DND-41 (cell line): ENCODE results near the gene HDAC11.

ENCODE experiments used
- ATAC-seq: fragments of 200-7000 bp; cut with Tn5 transposase; 3 replicates; pipeline ENCODE4 v1.9.1; 2021; ENCODE audit warnings: low read depth; ENCODE audit not compliant: insufficient read depth
- DNase-seq: peaks from one replicate; pipeline ENCODE4 v3.0.0-alpha.2; 2020
- H2AFZ ChIP-seq: 2 replicates; pipeline ENCODE4 v1.6.0; 2012; ENCODE audit warnings: low read depth, low read length
- H3K27ac ChIP-seq: 2 replicates; pipeline ENCODE4 v1.5.1; 2012; ENCODE audit warnings: low read length, inconsistent platforms
- H3K27me3 ChIP-seq: fragments of 200-600 bp; sonication (generic); 2 replicates; pipeline ENCODE4 v1.6.0; 2012; ENCODE audit warnings: low read length, mild to moderate bottlenecking, inconsistent platforms; ENCODE audit not compliant: insufficient read depth, poor library complexity
- H3K36me3 ChIP-seq: 2 replicates; pipeline ENCODE4 v1.5.1; 2012; ENCODE audit warnings: low read length, inconsistent platforms; ENCODE audit not compliant: insufficient read depth
- H3K4me1 ChIP-seq: 2 replicates; pipeline ENCODE4 v1.5.1; 2012; ENCODE audit warnings: mild to moderate bottlenecking, low read length; ENCODE audit not compliant: insufficient read depth
- H3K4me2 ChIP-seq: 2 replicates; pipeline ENCODE4 v1.6.0; 2012; ENCODE audit warnings: mild to moderate bottlenecking, moderate library complexity, low read length, inconsistent platforms; ENCODE audit not compliant: insufficient read depth
- H3K4me3 ChIP-seq, 2 experiments: fragments of 200-600 bp in 1 of 2; shearing (Covaris generic) in 1 of 2; 2 replicates each; pipeline ENCODE4 v1.5.1; 2012 to 2016; ENCODE audit warnings: inconsistent platforms in 2 of 2, low read length in 2 of 2, mild to moderate bottlenecking in 2 of 2, low read depth in 1 of 2, moderate library complexity in 1 of 2
- H3K79me2 ChIP-seq: 2 replicates; pipeline ENCODE4 v1.6.0; 2012; ENCODE audit warnings: low read length, inconsistent platforms; ENCODE audit not compliant: insufficient read depth
- H3K9ac ChIP-seq: 2 replicates; pipeline ENCODE4 v1.6.0; 2012; ENCODE audit warnings: low read depth, mild to moderate bottlenecking, inconsistent platforms, low read length, moderate library complexity
- H3K9me3 ChIP-seq: 2 replicates; pipeline ENCODE4 v1.5.1; 2012; ENCODE audit warnings: low read length, moderate library complexity, mild to moderate bottlenecking, inconsistent platforms; ENCODE audit not compliant: insufficient read depth, severe bottlenecking
- H4K20me1 ChIP-seq: 2 replicates; pipeline ENCODE4 v1.6.0; 2012; ENCODE audit warnings: low read length; ENCODE audit not compliant: insufficient read depth
- CTCF ChIP-seq: IDR thresholded peaks from 2 replicates; pipeline ENCODE4 v1.5.1; 2012; ENCODE audit warnings: borderline replicate concordance, low read length, moderate library complexity, mild to moderate bottlenecking; ENCODE audit not compliant: poor library complexity, severe bottlenecking; ENCODE audit errors: extremely low read depth
- EZH2 ChIP-seq: IDR thresholded peaks from 3 replicates; pipeline ENCODE4 v1.6.1; 2012; ENCODE audit warnings: borderline replicate concordance, low read depth, mild to moderate bottlenecking, moderate library complexity, low read length, inconsistent platforms; ENCODE audit not compliant: severe bottlenecking

Gene HDAC11

GRCh38 chr3:13544293-13544831, 64.3 kb downstream of the HDAC11 start:
- Histone ChIP-seq H2AFZ (no peak overlapping the region), H3K4me3 (no peak overlapping the region), H3K27me3 (no peaks in the 10 kb centered on the region), H3K9me3 (peaks cover 5% of the 10 kb centered on the region), H3K27ac (peak overlapping the region; percentile 68), H3K4me1 (peaks cover 44% of the 10 kb centered on the region), H3K36me3 (no peaks in the 10 kb centered on the region), H3K79me2 (no peaks in the 10 kb centered on the region), H3K4me2 (peak overlapping the region; percentile 30), H4K20me1 (no peaks in the 10 kb centered on the region), H3K9ac (peak overlapping the region; percentile 2; the same call in 1 of the 2 replicates)
- DNase-seq, result peak; percentile 96
- ATAC-seq, result peak; percentile 94
- no peak for TF ChIP-seq EZH2
- peak; percentile 20 for TF ChIP-seq CTCF

GRCh38 chr3:13544951-13545651, 65.0 kb downstream of the HDAC11 start:
- Histone ChIP-seq H3K4me1 (peaks cover 49% of the 10 kb centered on the region), H3K4me2 (peak overlapping the region; percentile 25), H3K27ac (peak overlapping the region; percentile 68), H3K27me3 (no peaks in the 10 kb centered on the region), H3K79me2 (no peaks in the 10 kb centered on the region), H3K9me3 (peaks cover 5% of the 10 kb centered on the region), H3K9ac (peak overlapping the region; percentile 2; the same call in 1 of the 2 replicates), H4K20me1 (no peaks in the 10 kb centered on the region), H2AFZ (no peak overlapping the region), H3K36me3 (no peaks in the 10 kb centered on the region), H3K4me3 (no peak overlapping the region)
- no peak for TF ChIP-seq EZH2
- TF ChIP-seq CTCF, result no peak
- DNase-seq (peak; percentile 69), ATAC-seq (peak; percentile 20)

GRCh38 chr3:13545952-13546454, 65.9 kb downstream of the HDAC11 start:
- H3K4me1 ChIP-seq, result peaks cover 51% of the 10 kb centered on the region
- no peak overlapping the region for H2AFZ ChIP-seq
- H3K4me2 ChIP-seq, result no peak overlapping the region
- peak overlapping the region; percentile 46 for H3K27ac ChIP-seq
- no peak for ATAC-seq
- H3K9me3 ChIP-seq, result peaks cover 5% of the 10 kb centered on the region
- no peaks in the 10 kb centered on the region for H3K36me3 ChIP-seq
- no peak for TF ChIP-seq EZH2
- DNase-seq, result no peak
- no peaks in the 10 kb centered on the region for H3K27me3 ChIP-seq
- H3K79me2 ChIP-seq, result no peaks in the 10 kb centered on the region
- H4K20me1 ChIP-seq, result no peaks in the 10 kb centered on the region
- no peak overlapping the region for H3K9ac ChIP-seq
- H3K4me3 ChIP-seq, result no peak overlapping the region

- ATAC-seq, result no peak
- no peaks in the 10 kb centered on the region for H3K36me3 ChIP-seq
- H3K9ac ChIP-seq, result no peak overlapping the region
- H3K4me3 ChIP-seq, result no peak overlapping the region
- H3K27ac ChIP-seq, result peak overlapping the region; percentile 46
- no peak for DNase-seq
- peaks cover 47% of the 10 kb centered on the region for H3K4me1 ChIP-seq
- no peaks in the 10 kb centered on the region for H3K79me2 ChIP-seq
- H3K4me2 ChIP-seq, result no peak overlapping the region
- no peak overlapping the region for H2AFZ ChIP-seq
- peaks cover 5% of the 10 kb centered on the region for H3K9me3 ChIP-seq
- TF ChIP-seq EZH2 (no peak), CTCF (no peak)
- H4K20me1 ChIP-seq, result no peaks in the 10 kb centered on the region
- no peaks in the 10 kb centered on the region for H3K27me3 ChIP-seq
Measured at GRCh38 chr3:13546667-13547171, 66.6 kb downstream of the HDAC11 start.
